GM13977 (cell line): ENCODE data around the gene GRIK2.

Experiments
- DNase-seq: peaks from one replicate; pipeline ENCODE4 v3.0.0; 2012; ENCODE audit warnings: low spot score
- in situ Hi-C: fragments of 300-500 bp; cut with MboI; formaldehyde crosslinking; loops from one replicate; pipeline ENCODE4 v1.12.0; 2022; ENCODE audit warnings: low sequenced_read_pairs, low pct_unique_long_range_greater_than_20kb, mixed read lengths, inconsistent platforms; ENCODE audit not compliant: unreplicated experiment
- TF ChIP-seq, protein P1 (sequence below): IDR thresholded peaks from 2 replicates; pipeline ENCODE4 v1.5.1; 2012; ENCODE audit warnings: mild to moderate bottlenecking, control low read depth; ENCODE audit not compliant: insufficient read depth; ENCODE audit errors: extremely low read depth, missing control alignments

The GRIK2 gene

DNA sequence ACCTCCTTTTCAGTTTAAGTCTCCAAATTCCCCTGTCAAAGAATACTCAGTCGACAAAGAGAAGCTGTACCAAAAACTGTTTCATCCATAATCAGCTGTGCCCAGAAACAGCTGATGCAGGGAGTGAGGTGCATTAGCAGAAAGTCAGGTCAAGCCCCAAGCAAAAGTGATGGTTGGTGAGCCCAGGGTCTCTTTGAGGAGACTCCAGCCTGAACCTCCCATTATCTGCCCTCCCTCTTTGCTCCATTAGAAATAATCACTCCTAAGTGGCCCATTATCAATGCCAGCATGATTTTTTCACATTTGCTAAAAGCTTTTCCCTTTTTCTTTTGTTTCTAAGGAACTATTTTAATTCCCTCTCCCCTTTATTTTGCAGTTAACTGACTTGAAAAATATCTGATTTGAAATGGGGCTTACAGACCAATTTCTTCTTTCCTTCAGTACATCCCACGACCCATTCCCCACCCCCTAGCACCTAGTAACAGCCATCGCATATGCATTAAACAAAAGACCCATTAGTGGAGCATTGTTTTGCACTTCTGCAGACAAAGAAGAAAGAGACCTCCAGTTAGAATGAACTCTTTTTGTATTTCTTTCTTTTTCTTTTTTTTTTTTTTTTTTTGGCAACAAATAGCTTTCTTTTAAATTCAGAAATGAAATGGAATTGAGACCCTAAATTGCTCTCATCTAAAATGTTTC, 257.0 kb downstream of the GRIK2 start:
- TF ChIP-seq, protein P1, sequence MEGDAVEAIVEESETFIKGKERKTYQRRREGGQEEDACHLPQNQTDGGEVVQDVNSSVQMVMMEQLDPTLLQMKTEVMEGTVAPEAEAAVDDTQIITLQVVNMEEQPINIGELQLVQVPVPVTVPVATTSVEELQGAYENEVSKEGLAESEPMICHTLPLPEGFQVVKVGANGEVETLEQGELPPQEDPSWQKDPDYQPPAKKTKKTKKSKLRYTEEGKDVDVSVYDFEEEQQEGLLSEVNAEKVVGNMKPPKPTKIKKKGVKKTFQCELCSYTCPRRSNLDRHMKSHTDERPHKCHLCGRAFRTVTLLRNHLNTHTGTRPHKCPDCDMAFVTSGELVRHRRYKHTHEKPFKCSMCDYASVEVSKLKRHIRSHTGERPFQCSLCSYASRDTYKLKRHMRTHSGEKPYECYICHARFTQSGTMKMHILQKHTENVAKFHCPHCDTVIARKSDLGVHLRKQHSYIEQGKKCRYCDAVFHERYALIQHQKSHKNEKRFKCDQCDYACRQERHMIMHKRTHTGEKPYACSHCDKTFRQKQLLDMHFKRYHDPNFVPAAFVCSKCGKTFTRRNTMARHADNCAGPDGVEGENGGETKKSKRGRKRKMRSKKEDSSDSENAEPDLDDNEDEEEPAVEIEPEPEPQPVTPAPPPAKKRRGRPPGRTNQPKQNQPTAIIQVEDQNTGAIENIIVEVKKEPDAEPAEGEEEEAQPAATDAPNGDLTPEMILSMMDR, result no peak
- DNase-seq, result no peak
- in situ Hi-C loops, result no loop called here

DNA sequence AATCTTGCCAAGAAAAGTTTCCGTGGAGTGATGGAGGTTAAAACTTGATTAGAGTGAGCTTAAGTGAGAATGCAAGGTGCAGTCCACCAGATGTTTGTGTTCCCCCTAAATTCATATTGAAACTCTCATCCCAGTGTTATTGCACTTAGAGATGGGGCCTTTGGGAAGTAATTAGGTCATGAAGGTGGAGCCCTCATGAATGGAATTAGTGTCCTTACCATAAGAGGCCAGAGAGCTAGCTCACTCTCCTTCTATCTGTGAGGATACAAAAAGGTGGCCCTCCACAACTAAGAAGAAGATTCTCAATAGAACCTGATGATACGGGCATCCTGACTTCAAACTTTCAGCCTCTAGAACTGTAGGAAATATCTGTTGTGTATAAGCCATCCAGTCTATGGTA, 258.6 kb downstream of the GRIK2 start:
- in situ Hi-C loops, result no loop called here
- no peak for DNase-seq
- TF ChIP-seq, protein P1, result no peak

DNA sequence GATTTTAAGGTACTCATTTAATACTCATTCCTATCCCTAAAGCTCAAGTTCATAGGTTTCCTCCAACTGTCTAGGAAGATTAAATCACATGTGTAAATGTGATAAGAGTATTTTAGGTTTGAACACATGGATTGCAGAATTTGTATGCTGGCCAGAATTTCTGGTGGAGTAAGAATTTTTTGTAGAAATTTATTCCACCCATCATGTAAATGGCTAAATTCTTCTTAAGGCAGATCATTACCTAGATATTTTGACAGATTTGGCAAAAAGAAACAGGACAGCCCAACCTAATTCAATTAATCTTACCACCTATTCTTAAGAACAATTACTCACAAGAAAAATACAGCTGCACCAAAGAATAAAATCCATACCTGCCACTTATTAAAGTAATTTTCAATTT, 261.6 kb downstream of the GRIK2 start:
- TF ChIP-seq, protein P1, result no peak
- in situ Hi-C loops, result no loop called here
- no peak for DNase-seq

DNA sequence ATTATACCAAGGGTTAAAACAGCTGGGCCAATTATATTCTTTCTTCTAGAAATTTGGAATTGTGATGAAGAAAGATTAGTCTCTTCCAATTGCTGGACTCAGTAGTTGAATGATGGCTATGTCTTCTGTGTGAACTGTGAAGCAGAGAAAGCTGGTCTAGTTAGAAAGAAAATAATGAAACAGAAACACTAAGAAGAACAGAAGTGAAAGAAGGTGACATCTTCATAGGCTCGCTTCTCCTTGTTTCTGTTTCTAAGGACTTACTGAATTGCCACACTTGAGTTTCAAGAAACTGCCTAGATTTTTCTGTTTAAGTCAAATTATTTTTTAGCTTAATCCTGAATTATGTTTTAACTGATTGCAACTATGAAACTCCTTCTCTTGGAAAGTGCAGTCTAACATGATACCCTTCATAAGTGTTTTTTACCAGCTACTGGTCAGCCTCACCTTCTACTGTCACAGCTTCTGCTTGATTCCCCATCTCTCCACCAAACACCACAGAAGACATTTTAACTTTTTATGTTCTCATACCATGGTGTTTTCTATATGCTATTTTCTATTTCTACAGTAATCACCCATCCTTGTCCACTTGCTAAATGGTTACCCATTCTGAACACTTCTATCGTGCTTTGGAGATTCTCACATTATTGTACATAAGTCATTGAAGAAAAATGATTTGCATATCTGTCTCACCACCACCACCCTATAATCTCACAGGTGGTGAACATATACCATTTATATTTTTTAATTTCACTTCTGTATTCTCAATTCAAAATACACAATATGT, 268.8 kb downstream of the GRIK2 start:
- in situ Hi-C loops, result no loop called here
- peak; percentile 25 for DNase-seq
- TF ChIP-seq, protein P1, result no peak

DNA sequence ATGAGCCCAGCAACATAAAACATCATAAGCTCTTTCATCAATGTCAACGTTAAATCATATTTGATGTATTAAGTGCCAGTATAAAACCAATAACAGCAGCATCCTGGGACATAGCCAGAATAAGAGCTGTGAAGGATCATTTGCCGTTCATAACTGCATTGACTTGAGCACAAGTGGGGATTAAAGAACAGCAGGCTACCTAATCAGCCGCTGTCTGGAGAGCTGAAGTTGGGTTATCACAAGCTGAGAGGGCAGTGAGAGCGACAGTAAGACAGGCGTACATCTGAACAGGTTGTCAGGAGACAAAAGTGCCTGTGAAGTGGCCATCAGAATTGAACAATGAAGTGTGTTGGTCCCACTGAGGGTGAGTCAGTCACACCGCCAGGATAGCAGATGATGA, 269.6 kb downstream of the GRIK2 start:
- TF ChIP-seq, protein P1, result no peak
- in situ Hi-C loops, result no loop called here
- no peak for DNase-seq

DNA sequence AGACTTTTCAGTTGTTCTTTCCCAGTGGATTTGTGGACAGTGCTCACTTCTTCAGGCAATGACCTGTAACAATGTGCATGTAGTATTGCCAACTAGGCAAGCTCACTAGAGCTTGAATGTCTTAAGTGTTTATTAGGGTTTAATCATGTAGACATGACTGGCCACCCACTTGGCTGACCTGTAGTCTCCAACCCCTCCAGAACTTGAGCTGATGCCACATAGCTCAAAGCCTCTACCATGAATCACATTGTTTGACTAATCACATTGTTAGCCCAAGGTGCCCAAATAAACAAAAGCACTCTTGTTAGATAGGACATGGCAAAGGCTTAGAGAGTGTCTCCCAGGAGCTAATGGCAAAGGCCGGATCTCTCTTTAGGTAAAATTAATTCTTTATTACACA, 272.7 kb downstream of the GRIK2 start:
- DNase-seq, result no peak
- TF ChIP-seq, protein P1, result no peak
- in situ Hi-C loops, result no loop called here
